ENCODE data around the gene AK2. TPM values are rescaled to one million over a fixed set of nuclear protein-coding genes. Genes with fewer than 3 reads are reported as not detected.

The AK2 gene
- total and polyA plus RNA-seq, 10 of the 15 experiments (the other 5 are each of a cell fraction or from before 2014, with no cell fraction given) = 52.3 to 500 (median 278) TPM

DNA sequence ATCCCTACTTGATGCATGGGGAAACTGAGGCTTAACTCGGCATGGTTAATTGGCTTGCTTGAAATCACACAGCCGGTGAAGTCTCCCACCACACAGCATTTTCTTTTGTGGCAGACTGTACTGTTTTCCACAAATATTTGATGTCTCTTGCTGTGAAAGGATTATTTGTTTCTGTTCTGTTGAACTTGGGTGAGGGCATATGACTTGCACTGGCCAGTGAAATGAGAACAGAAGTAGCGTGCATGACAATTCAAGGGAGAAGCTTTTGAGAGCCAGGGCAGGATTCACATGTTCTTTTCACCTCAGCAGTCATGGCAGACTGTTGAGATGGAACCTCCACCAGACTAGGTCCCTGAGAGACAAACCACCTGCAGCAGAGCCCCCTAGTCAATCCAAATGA is 11.7 kb upstream of the AK2 start:
- BruUV-seq (replicated peaks) = no TSS peak
- RAD21 ChIA-PET (ENCODE audit: unreplicated experiment) = interaction anchor here (1.5 kb wide), 1 partner anchor 113 kb away, joined by 3 read pairs; no protein-coding TSS in a partner anchor
- no peaks in the 10 kb centered on the region for H3K79me2 ChIP-seq (ENCODE audit: control insufficient read depth, insufficient read depth, low read length)
- H3K4me3 ChIP-seq = no peak overlapping the region
- no peak for FAIRE-seq
- no peak for TF ChIP-seq TARDBP (IDR thresholded peaks at IDR 0.05; ENCODE audit: borderline replicate concordance)
- TF ChIP-seq MTA3 (IDR thresholded peaks at IDR 0.05; ENCODE audit: borderline replicate concordance, low read length) = no peak
- no peak for TF ChIP-seq ZNF274 (IDR thresholded peaks at IDR 0.05; ENCODE audit: insufficient read depth, insufficient read length)
- TF ChIP-seq SMAD5 (IDR thresholded peaks at IDR 0.05; ENCODE audit: low read depth) = no peak
- TF ChIP-seq, protein P1, sequence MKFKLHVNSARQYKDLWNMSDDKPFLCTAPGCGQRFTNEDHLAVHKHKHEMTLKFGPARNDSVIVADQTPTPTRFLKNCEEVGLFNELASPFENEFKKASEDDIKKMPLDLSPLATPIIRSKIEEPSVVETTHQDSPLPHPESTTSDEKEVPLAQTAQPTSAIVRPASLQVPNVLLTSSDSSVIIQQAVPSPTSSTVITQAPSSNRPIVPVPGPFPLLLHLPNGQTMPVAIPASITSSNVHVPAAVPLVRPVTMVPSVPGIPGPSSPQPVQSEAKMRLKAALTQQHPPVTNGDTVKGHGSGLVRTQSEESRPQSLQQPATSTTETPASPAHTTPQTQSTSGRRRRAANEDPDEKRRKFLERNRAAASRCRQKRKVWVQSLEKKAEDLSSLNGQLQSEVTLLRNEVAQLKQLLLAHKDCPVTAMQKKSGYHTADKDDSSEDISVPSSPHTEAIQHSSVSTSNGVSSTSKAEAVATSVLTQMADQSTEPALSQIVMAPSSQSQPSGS (IDR thresholded peaks at IDR 0.05; ENCODE audit: low read length) = no peak
- no peak for TF ChIP-seq SREBF2 (IDR thresholded peaks at IDR 0.05; ENCODE audit: low read length)
- no peak for TF ChIP-seq RAD21 (IDR thresholded peaks at IDR 0.05; ENCODE audit: insufficient read depth, low read depth, low read length)
- TF ChIP-seq, protein P2, sequence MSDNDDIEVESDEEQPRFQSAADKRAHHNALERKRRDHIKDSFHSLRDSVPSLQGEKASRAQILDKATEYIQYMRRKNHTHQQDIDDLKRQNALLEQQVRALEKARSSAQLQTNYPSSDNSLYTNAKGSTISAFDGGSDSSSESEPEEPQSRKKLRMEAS (IDR thresholded peaks at IDR 0.05; ENCODE audit: low read depth, low read length) = no peak
- no peak for TF ChIP-seq CREM (IDR thresholded peaks at IDR 0.05; ENCODE audit: low read depth)
- no peak for TF ChIP-seq ZNF207 (IDR thresholded peaks at IDR 0.05; ENCODE audit: borderline replicate concordance)
- TF ChIP-seq HDAC2 (IDR thresholded peaks at IDR 0.05) = no peak
- no peaks in the 10 kb centered on the region for H3K4me1 ChIP-seq (ENCODE audit: control insufficient read depth, insufficient read depth, low read length)
- H2AFZ ChIP-seq (ENCODE audit: control insufficient read depth, low read depth, low read length) = no peak overlapping the region
- CTCF ChIA-PET = interaction anchor here (1.1 kb wide), 1 partner anchor 116 kb away, joined by 3 read pairs; no protein-coding TSS in a partner anchor
- intact Hi-C loops (cut with micrococcal nuclease; ENCODE audit: unreplicated experiment) (no loop called here), in situ Hi-C loops (cut with MboI) (no loop called here)
- no peaks in the 10 kb centered on the region; a peak in 1 of 4 replicates for H3K27me3 ChIP-seq (replicated peaks in 1 of 2; ENCODE audit: control insufficient read depth in 2 of 2, insufficient read depth in 2 of 2, low read length in 1 of 2)
- no peak for DNase-seq (ENCODE audit: low read depth, low spot score)
- WGBS (ENCODE audit: insufficient coverage, insufficient replicate concordance, low lambda C conversion rate, missing lambda C conversion rate) = 61% methylated on average over 3 of the region's 3 CpGs
- POLR2A ChIA-PET = no interaction called here
- no peak for ATAC-seq
- no peaks in the 10 kb centered on the region for H3K36me3 ChIP-seq (ENCODE audit: control insufficient read depth in 2 of 2, insufficient read depth in 2 of 2, low read length in 1 of 2)
- SMC1A ChIA-PET (ENCODE audit: uncharacterized antibody, unreplicated experiment) = no interaction called here
- H4K20me1 ChIP-seq (ENCODE audit: control insufficient read depth, insufficient read depth) = no peaks in the 10 kb centered on the region
- H3K4me2 ChIP-seq (ENCODE audit: control insufficient read depth, insufficient read depth) = no peak overlapping the region
- no peak overlapping the region for H3K9ac ChIP-seq (ENCODE audit: control insufficient read depth, insufficient read depth, low read length)
- H3K27ac ChIP-seq (ENCODE audit: control insufficient read depth, insufficient read depth) = no peak overlapping the region
- H3K9me3 ChIP-seq (replicated peaks; ENCODE audit: control insufficient read depth, insufficient read depth, low read length) = no peaks in the 10 kb centered on the region
